K562 (cell line): ENCODE data around the gene LUZP1. TPM values are rescaled to one million over a fixed set of nuclear protein-coding genes. Genes with fewer than 3 reads are reported as not detected.

Source experiments
- ATAC-seq: fragments of 200-7000 bp; cut with Tn5 transposase; 3 replicates; pipeline ENCODE4 v1.9.1; 2020; ENCODE audit warnings: moderate library complexity
- BruUV-seq: library from RNA; stranded (reverse); fragments of 400-500 nt; replicated peaks from 2 replicates; lab custom pipeline; 2021; lab: Mats Ljungman, UMichigan
- CTCF ChIA-PET: fragments of 300-600 bp; formaldehyde crosslinking; extraction: SDS; loops from one replicate; lab custom pipeline; 2021; ENCODE audit warnings: low intra/inter-chr PET ratio; lab: Yijun Ruan, JAX
- POLR2A ChIA-PET: fragments of 300-600, 350-650 bp; sonication (Branson Sonifier 250); formaldehyde crosslinking; extraction: SDS; loops from one replicate; lab custom pipeline; 2021; ENCODE audit warnings: antibody characterized with exemption, inconsistent platforms; lab: Yijun Ruan, JAX
- DNase-seq, 4 experiments: peaks; one replicate each; pipeline versions ENCODE4 v3.0.0 to v3.0.0-alpha.2; 2011 to 2018; ENCODE audit warnings: low spot score in 3 of 4, mixed read lengths in 3 of 4; ENCODE audit errors: extremely low read depth in 1 of 4
- FAIRE-seq: peaks from 2 replicates; lab custom pipeline; 2011; peaks lifted over from hg19 to GRCh38; lab: Jason Lieb, UNC
- H2AFZ ChIP-seq: 2 replicates; pipeline ENCODE4 v1.6.0; 2011; ENCODE audit warnings: low read depth, low read length, control low read depth, inconsistent platforms
- H3K27ac ChIP-seq: fragments of 200-600 bp; 3 replicates; pipeline ENCODE4 v1.8.0; 2011; ENCODE audit warnings: low read depth, mild to moderate bottlenecking, control low read depth, inconsistent platforms, low read length, moderate library complexity, mixed read lengths; ENCODE audit errors: extremely low read depth
- H3K27me3 ChIP-seq, 2 experiments: fragments of 300-600 bp in 1 of 2; 2 replicates in 1 of 2; 3 replicates in 1 of 2; pipeline versions ENCODE4 v1.6.0 to v1.8.0; 2011; ENCODE audit warnings: inconsistent platforms in 2 of 2, low read length in 2 of 2, mild to moderate bottlenecking in 1 of 2, mixed read lengths in 1 of 2, moderate library complexity in 1 of 2; ENCODE audit not compliant: control insufficient read depth in 2 of 2, insufficient read depth in 2 of 2
- H3K36me3 ChIP-seq: fragments of 300-600 bp; 3 replicates; pipeline ENCODE4 v1.8.0; 2011; ENCODE audit warnings: mild to moderate bottlenecking, low read length, inconsistent platforms; ENCODE audit not compliant: control insufficient read depth, insufficient read depth
- H3K4me1 ChIP-seq, 2 experiments: fragments of 200-600 bp in 1 of 2; replicated peaks in 1 of 2; 2 replicates in 1 of 2; 3 replicates in 1 of 2; pipeline versions ENCODE4 v1.5.1 to v1.8.0; 2011; ENCODE audit warnings: inconsistent platforms in 2 of 2, low read length in 2 of 2, mild to moderate bottlenecking in 1 of 2, mixed read lengths in 1 of 2, moderate library complexity in 1 of 2; ENCODE audit not compliant: control insufficient read depth in 2 of 2, insufficient read depth in 2 of 2
- H3K4me2 ChIP-seq: 2 replicates; pipeline ENCODE4 v1.6.1; 2011; ENCODE audit warnings: low read length, control low read depth, inconsistent platforms, mixed read lengths; ENCODE audit not compliant: insufficient read depth
- H3K4me3 ChIP-seq: fragments of 200-600 bp; sonication (generic), shearing (Covaris generic); 2 replicates; pipeline ENCODE4 v1.5.1; 2016; ENCODE audit warnings: control low read depth, inconsistent platforms
- H3K79me2 ChIP-seq: fragments of 200-600 bp; 3 replicates; pipeline ENCODE4 v1.8.0; 2011; ENCODE audit warnings: low read length, inconsistent platforms; ENCODE audit not compliant: control insufficient read depth, insufficient read depth
- H3K9ac ChIP-seq, 2 experiments: 2 replicates each; pipeline versions ENCODE4 v1.6.0 to v1.6.1; 2011; ENCODE audit warnings: low read depth in 2 of 2, low read length in 2 of 2, control low read depth in 1 of 2, inconsistent platforms in 1 of 2, mild to moderate bottlenecking in 1 of 2, mixed read lengths in 1 of 2; ENCODE audit not compliant: insufficient read depth in 1 of 2
- H3K9me1 ChIP-seq: one replicate; pipeline ENCODE4 v1.6.0; 2011; ENCODE audit warnings: inconsistent platforms, mild to moderate bottlenecking, low read length, moderate library complexity; ENCODE audit not compliant: control insufficient read depth, insufficient read depth
- H3K9me3 ChIP-seq: replicated peaks from 2 replicates; pipeline ENCODE4 v1.5.1; 2011; ENCODE audit warnings: low read depth, low read length, inconsistent platforms; ENCODE audit not compliant: control insufficient read depth, insufficient read depth
- H4K20me1 ChIP-seq: replicated peaks from 2 replicates; pipeline ENCODE4 v1.6.1; 2011; ENCODE audit warnings: low read length, inconsistent platforms, mixed read lengths; ENCODE audit not compliant: control insufficient read depth, insufficient read depth
- CCAR2 ChIP-seq: fragments of 200-400 bp; formaldehyde crosslinking; IDR thresholded peaks from 2 replicates; pipeline ENCODE4 v1.6.1; 2017; ENCODE audit warnings: mild to moderate bottlenecking, low read depth, low read length
- FOS ChIP-seq: IDR thresholded peaks from 3 replicates; pipeline ENCODE4 v1.6.1; 2011; ENCODE audit not compliant: insufficient read length; ENCODE audit errors: extremely low read depth
- KLF1 ChIP-seq: fragments of 450-650 bp; IDR thresholded peaks from 2 replicates; pipeline ENCODE4 v1.6.1; 2016; ENCODE audit warnings: missing genetic modification characterization, missing compliant biosample characterization
- MEF2A ChIP-seq: IDR thresholded peaks from 2 replicates; pipeline ENCODE4 v1.6.1; 2011; ENCODE audit warnings: low read depth, mild to moderate bottlenecking, low read length, moderate library complexity; ENCODE audit not compliant: control insufficient read depth
- PYGO2 ChIP-seq: fragments of 450-650 bp; IDR thresholded peaks from 2 replicates; pipeline ENCODE4 v1.6.1; 2016; ENCODE audit warnings: mild to moderate bottlenecking, missing genetic modification characterization, moderate library complexity, missing compliant biosample characterization
- SMAD1 ChIP-seq: fragments of 150-350 bp; IDR thresholded peaks from 2 replicates; pipeline ENCODE4 v1.6.1; 2014; ENCODE audit warnings: low read length, low read depth; ENCODE audit not compliant: partially characterized antibody
- YY1 ChIP-seq, 3 experiments: IDR thresholded peaks; 2 replicates each; pipeline ENCODE4 v1.6.1; 2011; ENCODE audit warnings: low read length in 2 of 3, mild to moderate bottlenecking in 2 of 3, moderate library complexity in 2 of 3, borderline replicate concordance in 1 of 3, control low read depth in 1 of 3, low read depth in 1 of 3; ENCODE audit not compliant: insufficient read depth in 3 of 3, insufficient replicate concordance in 2 of 3, control insufficient read depth in 1 of 3, insufficient read length in 1 of 3; ENCODE audit errors: extremely low read depth in 1 of 3
- ZC3H4 ChIP-seq: sonication (generic); formaldehyde crosslinking; IDR thresholded peaks from 2 replicates; pipeline ENCODE4 v1.9.0; 2021; ENCODE audit warnings: missing genetic modification reagents, borderline replicate concordance
- WGBS: fragments of 100-300 bp; shearing (Covaris generic); methylation state at CpG from one replicate; pipeline ENCODE4 v1.1.6; 2016; ENCODE audit warnings: low coverage, mixed read lengths; ENCODE audit not compliant: insufficient coverage; ENCODE audit errors: missing lambda C conversion rate; 5-methylcytosine and 5-hydroxymethylcytosine counted together
- in situ Hi-C: fragments of 300-500 bp; cut with MboI; formaldehyde crosslinking; loops from 4 replicates; pipeline ENCODE4 v1.15.0; 2018; ENCODE audit warnings: inconsistent platforms, mixed read lengths
- intact Hi-C: fragments of 100-400 bp; cut with micrococcal nuclease; formaldehyde crosslinking; loops from 2 replicates; pipeline ENCODE4 v1.14.2; 2022
- polyA plus RNA-seq, 8 experiments: library from polyadenylated mRNA; depleted of rRNA in 4 of 8; stranded (reverse) in 5 of 8; unstranded in 3 of 8; fragments of >200 nt; fragmentation: Nextera tagmentation in 2 of 8; fragmentation: Illumina TruSeq in 1 of 8; extraction: Ambion mirVana in 2 of 8; extraction: Trizol in 1 of 8; gene quantifications; 2 replicates each; pipeline versions ENCODE4 v1.2.1 to v1.2.3, GENCODE V29; 2011 to 2014; ENCODE audit warnings: inconsistent platforms in 1 of 8, missing spikeins in 1 of 8
- total RNA-seq, 7 experiments: library from RNA; depleted of rRNA in 6 of 7; stranded (reverse); fragments of >200 nt in 6 of 7; fragmentation: Illumina TruSeq in 2 of 7; extraction: Trizol in 2 of 7; gene quantifications; 2 replicates each; pipeline versions ENCODE4 v1.2.1 to v1.2.3, GENCODE V29; 2011 to 2021; ENCODE audit warnings: low replicate concordance in 1 of 7
- TF ChIP-seq, protein P1 (sequence below): fragments of 450-650 bp; formaldehyde crosslinking; IDR thresholded peaks from 2 replicates; pipeline ENCODE4 v1.4.0; 2020; ENCODE audit warnings: mild to moderate bottlenecking, moderate library complexity
- TF ChIP-seq, protein P2 (sequence below), 2 experiments: IDR thresholded peaks in 1 of 2; conservative IDR thresholded peaks in 1 of 2; 2 replicates each; pipeline ENCODE4 v1.6.1; 2016; ENCODE audit warnings: low read depth in 2 of 2, mild to moderate bottlenecking in 1 of 2, missing compliant biosample characterization in 1 of 2, missing genetic modification characterization in 1 of 2, moderate library complexity in 1 of 2

The LUZP1 gene
- total and polyA plus RNA-seq, 9 of the 15 experiments (the other 6 are each of a cell fraction or from before 2014, with no cell fraction given): 6.5 to 19.1 (median 12.4) TPM

DNA sequence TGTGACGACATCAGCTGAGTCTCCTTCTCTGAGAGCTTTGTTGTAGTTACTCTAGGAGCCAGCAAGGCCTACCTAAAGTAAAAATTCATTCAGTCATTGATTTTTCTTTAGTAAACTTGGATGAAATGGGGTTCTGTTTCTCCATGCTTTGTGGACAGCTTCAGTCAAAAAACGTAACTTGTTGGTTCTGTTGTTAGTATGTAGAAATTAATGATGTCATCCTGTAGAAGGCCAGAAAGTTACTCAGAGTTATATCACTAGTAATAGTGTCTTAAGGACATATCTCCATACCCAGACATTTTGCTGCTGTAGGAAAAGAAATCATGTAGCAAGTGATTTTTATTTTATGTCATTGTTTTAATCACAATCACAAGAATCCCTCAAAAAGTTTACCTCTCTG lies 106.4 kb downstream of the LUZP1 start:
- in situ Hi-C loops: no loop called here
- ATAC-seq: no peak
- Histone ChIP-seq H3K4me3 (no peak overlapping the region), H2AFZ (no peak overlapping the region), H3K79me2 (no peaks in the 10 kb centered on the region; the same call in 2 of the 3 replicates), H3K27me3 (no peaks in the 10 kb centered on the region), H4K20me1 (no peaks in the 10 kb centered on the region)
- no TSS peak for BruUV-seq
- CTCF ChIA-PET: no interaction called here
- TF ChIP-seq PYGO2 (tag): no peak
- no peak for TF ChIP-seq YY1 (IDR thresholded peaks at IDR 0.05; ENCODE audit: borderline replicate concordance in 1 of 3, control insufficient read depth in 1 of 3, extremely low read depth in 1 of 3, insufficient read depth in 3 of 3, insufficient read length in 1 of 3, insufficient replicate concordance in 2 of 3, low read depth in 1 of 3, low read length in 2 of 3)
- TF ChIP-seq MEF2A: no peak
- TF ChIP-seq, all 486 proteins: peak for 0
- H3K4me2 ChIP-seq: no peak overlapping the region
- POLR2A ChIA-PET: interaction anchor here (0.6 to 2.4 kb wide), 9 partner anchors 9 to 136 kb away, joined by 3 to 13 read pairs (median 4); no protein-coding TSS in a partner anchor
- H3K4me1 ChIP-seq: no peaks in the 10 kb centered on the region
- DNase-seq (no peak), FAIRE-seq (no peak)
- H3K36me3 ChIP-seq: peaks cover 96% of the 10 kb centered on the region
- no peak overlapping the region for H3K27ac ChIP-seq
- H3K9me1 ChIP-seq: no peaks in the 10 kb centered on the region
- H3K9ac ChIP-seq: no peak overlapping the region
- WGBS: 95% methylated on average over 2 of the region's 2 CpGs
- no peaks in the 10 kb centered on the region for H3K9me3 ChIP-seq
- intact Hi-C loops: no loop called here

DNA sequence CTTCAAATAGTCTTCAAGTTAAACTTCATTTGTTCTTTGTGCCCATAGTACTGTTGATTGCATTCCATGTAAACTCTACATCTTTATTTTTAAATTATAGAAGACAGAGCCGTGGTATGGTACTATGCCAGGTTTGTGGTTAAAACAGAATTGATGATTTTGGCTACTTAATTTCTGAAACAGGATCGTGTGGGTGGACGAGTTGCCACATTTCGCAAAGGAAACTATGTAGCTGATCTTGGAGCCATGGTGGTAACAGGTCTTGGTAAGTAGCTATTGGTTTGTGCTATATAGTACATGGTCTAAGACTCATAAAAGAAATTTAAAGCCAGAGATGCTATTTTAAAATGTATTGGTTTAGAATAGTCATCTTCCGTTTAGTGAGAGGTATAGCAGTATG lies 111.4 kb downstream of the LUZP1 start:
- intact Hi-C loops: no loop called here
- ATAC-seq (no peak), FAIRE-seq (no peak), DNase-seq (no peak)
- Histone ChIP-seq H3K4me3 (no peak overlapping the region), H3K79me2 (no peaks in the 10 kb centered on the region), H3K9ac (no peak overlapping the region), H3K9me3 (no peaks in the 10 kb centered on the region), H3K4me1 (no peaks in the 10 kb centered on the region), H4K20me1 (no peaks in the 10 kb centered on the region), H3K4me2 (no peak overlapping the region), H3K36me3 (peaks cover 95% of the 10 kb centered on the region), H3K9me1 (no peaks in the 10 kb centered on the region), H2AFZ (no peak overlapping the region), H3K27me3 (no peaks in the 10 kb centered on the region), H3K27ac (no peak overlapping the region)
- ChIA-PET POLR2A (interaction anchor here (0.6 to 2.3 kb wide), 3 partner anchors 8 to 157 kb away, joined by 3 to 11 read pairs (median 3); no protein-coding TSS in a partner anchor), CTCF (no interaction called here)
- BruUV-seq: no TSS peak
- 95% methylated on average over 5 of the region's 5 CpGs for WGBS
- in situ Hi-C loops: no loop called here
- no peak for TF ChIP-seq SMAD1
- no peak for TF ChIP-seq KLF1
- TF ChIP-seq, protein P1, sequence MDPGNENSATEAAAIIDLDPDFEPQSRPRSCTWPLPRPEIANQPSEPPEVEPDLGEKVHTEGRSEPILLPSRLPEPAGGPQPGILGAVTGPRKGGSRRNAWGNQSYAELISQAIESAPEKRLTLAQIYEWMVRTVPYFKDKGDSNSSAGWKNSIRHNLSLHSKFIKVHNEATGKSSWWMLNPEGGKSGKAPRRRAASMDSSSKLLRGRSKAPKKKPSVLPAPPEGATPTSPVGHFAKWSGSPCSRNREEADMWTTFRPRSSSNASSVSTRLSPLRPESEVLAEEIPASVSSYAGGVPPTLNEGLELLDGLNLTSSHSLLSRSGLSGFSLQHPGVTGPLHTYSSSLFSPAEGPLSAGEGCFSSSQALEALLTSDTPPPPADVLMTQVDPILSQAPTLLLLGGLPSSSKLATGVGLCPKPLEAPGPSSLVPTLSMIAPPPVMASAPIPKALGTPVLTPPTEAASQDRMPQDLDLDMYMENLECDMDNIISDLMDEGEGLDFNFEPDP (CRISPR knock-in tag): no peak
- TF ChIP-seq CCAR2: no peak
- TF ChIP-seq, protein P2, sequence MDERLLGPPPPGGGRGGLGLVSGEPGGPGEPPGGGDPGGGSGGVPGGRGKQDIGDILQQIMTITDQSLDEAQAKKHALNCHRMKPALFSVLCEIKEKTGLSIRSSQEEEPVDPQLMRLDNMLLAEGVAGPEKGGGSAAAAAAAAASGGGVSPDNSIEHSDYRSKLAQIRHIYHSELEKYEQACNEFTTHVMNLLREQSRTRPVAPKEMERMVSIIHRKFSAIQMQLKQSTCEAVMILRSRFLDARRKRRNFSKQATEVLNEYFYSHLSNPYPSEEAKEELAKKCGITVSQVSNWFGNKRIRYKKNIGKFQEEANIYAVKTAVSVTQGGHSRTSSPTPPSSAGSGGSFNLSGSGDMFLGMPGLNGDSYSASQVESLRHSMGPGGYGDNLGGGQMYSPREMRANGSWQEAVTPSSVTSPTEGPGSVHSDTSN (CRISPR knock-in tag; IDR thresholded peaks at IDR 0.05; ENCODE audit: low read depth): no peak
- TF ChIP-seq, protein P2 (tag; conservative IDR thresholded peaks at IDR 0.05; ENCODE audit: low read depth): no peak
- no peak for TF ChIP-seq FOS
- no peak for TF ChIP-seq ZC3H4 (CRISPR knock-in tag)
